Panc1 (cell line): ENCODE measurements around the gene LRRK1.

Experiments used
- CTCF ChIP-seq: fragments of 450-650 bp; IDR thresholded peaks from 2 replicates; pipeline ENCODE4 v1.5.1; 2017; ENCODE audit warnings: mild to moderate bottlenecking
- POLR2AphosphoS5 ChIP-seq: IDR thresholded peaks from 2 replicates; pipeline ENCODE4 v1.6.1; 2012; ENCODE audit warnings: mild to moderate bottlenecking, low read depth, low read length, moderate library complexity
- REST ChIP-seq, 2 experiments: IDR thresholded peaks; 2 replicates each; pipeline ENCODE4 v1.6.1; 2011 to 2012; ENCODE audit warnings: low read depth in 2 of 2, control low read depth in 1 of 2, low read length in 1 of 2, mild to moderate bottlenecking in 1 of 2, moderate library complexity in 1 of 2; ENCODE audit not compliant: insufficient read depth in 1 of 2
- SIN3A ChIP-seq: IDR thresholded peaks from 2 replicates; pipeline ENCODE4 v1.6.1; 2012; ENCODE audit warnings: low read depth, mild to moderate bottlenecking, low read length, moderate library complexity, borderline replicate concordance; ENCODE audit not compliant: insufficient read depth
- TCF7L2 ChIP-seq: IDR thresholded peaks from 2 replicates; pipeline ENCODE4 v1.6.1; 2011; ENCODE audit warnings: mild to moderate bottlenecking, low read depth, low read length, inconsistent platforms

- TF ChIP-seq CTCF (no peak), POLR2AphosphoS5 (no peak), SIN3A (no peak), REST (IDR thresholded peaks at IDR 0.05; ENCODE audit: insufficient read depth in 1 of 2, low read depth in 2 of 2, low read length in 1 of 2) (no peak), TCF7L2 (no peak)
These were observed 184.4 kb downstream of the LRRK1 start for GRCh38 chr15:101103598-101103997.
